Keratinocyte (primary cell): ENCODE data around the gene MVB12B. TPM values are rescaled to one million over a fixed set of nuclear protein-coding genes. Genes with fewer than 3 reads are reported as not detected.

ENCODE experiments used
- DNase-seq: peaks from one replicate; pipeline ENCODE4 v3.0.0-alpha.2; 2011; ENCODE audit warnings: low read depth, missing footprints, low spot score
- FAIRE-seq: peaks from 2 replicates; lab custom pipeline; 2011; peaks lifted over from hg19 to GRCh38; lab: Jason Lieb, UNC
- H2AFZ ChIP-seq: 2 replicates; pipeline ENCODE4 v1.6.0; 2012; ENCODE audit warnings: low read length, control low read depth, inconsistent platforms; ENCODE audit not compliant: control insufficient read depth
- H3K27ac ChIP-seq: 2 replicates; pipeline ENCODE4 v1.5.1; 2011; ENCODE audit warnings: low read length; ENCODE audit not compliant: control insufficient read depth, insufficient read depth
- H3K27me3 ChIP-seq: 3 replicates; pipeline ENCODE4 v1.6.0; 2011; ENCODE audit warnings: low read length; ENCODE audit not compliant: control insufficient read depth, insufficient read depth; ENCODE audit errors: extremely low read depth
- H3K36me3 ChIP-seq, 2 experiments: 2 replicates in 1 of 2; 3 replicates in 1 of 2; pipeline ENCODE4 v1.5.1; 2011; ENCODE audit warnings: low read length in 2 of 2, mild to moderate bottlenecking in 1 of 2; ENCODE audit not compliant: control insufficient read depth in 2 of 2, insufficient read depth in 2 of 2; ENCODE audit errors: extremely low read depth in 1 of 2
- H3K4me1 ChIP-seq: 3 replicates; pipeline ENCODE4 v1.5.1; 2011; ENCODE audit warnings: low read length; ENCODE audit not compliant: control insufficient read depth, insufficient read depth; ENCODE audit errors: extremely low read depth
- H3K4me2 ChIP-seq: 3 replicates; pipeline ENCODE4 v1.6.0; 2011; ENCODE audit warnings: low read depth, low read length; ENCODE audit not compliant: control insufficient read depth, insufficient read depth; ENCODE audit errors: extremely low read depth
- H3K4me3 ChIP-seq, 3 experiments: fragments of 200-600 bp in 1 of 3; sonication (generic) in 1 of 3; 2 replicates in 2 of 3; 3 replicates in 1 of 3; pipeline ENCODE4 v1.5.1; 2011 to 2016; ENCODE audit warnings: low read length in 3 of 3, mild to moderate bottlenecking in 3 of 3, control low read depth in 2 of 3, inconsistent platforms in 1 of 3, low read depth in 1 of 3, mixed read lengths in 1 of 3, mixed run types in 1 of 3, moderate library complexity in 1 of 3; ENCODE audit not compliant: control insufficient read depth in 2 of 3, insufficient read depth in 2 of 3; ENCODE audit errors: extremely low read depth in 1 of 3
- H3K79me2 ChIP-seq: 2 replicates; pipeline ENCODE4 v1.6.0; 2012; ENCODE audit warnings: low read length; ENCODE audit not compliant: control insufficient read depth, insufficient read depth
- H3K9ac ChIP-seq: 3 replicates; pipeline ENCODE4 v1.6.0; 2011; ENCODE audit warnings: low read length; ENCODE audit not compliant: control insufficient read depth, insufficient read depth; ENCODE audit errors: extremely low read depth
- H3K9me1 ChIP-seq: 3 replicates; pipeline ENCODE4 v1.6.0; 2011; ENCODE audit warnings: low read length; ENCODE audit not compliant: control insufficient read depth, insufficient read depth; ENCODE audit errors: extremely low read depth
- H3K9me3 ChIP-seq: 2 replicates; pipeline ENCODE4 v1.5.1; 2012; ENCODE audit warnings: low read depth, low read length; ENCODE audit not compliant: control insufficient read depth
- H4K20me1 ChIP-seq: 3 replicates; pipeline ENCODE4 v1.6.0; 2011; ENCODE audit warnings: low read length; ENCODE audit not compliant: control insufficient read depth, insufficient read depth; ENCODE audit errors: extremely low read depth
- EZH2 ChIP-seq: IDR thresholded peaks from one replicate; pipeline ENCODE4 v1.6.1; 2012; ENCODE audit warnings: inconsistent platforms, mild to moderate bottlenecking, low read length, moderate library complexity
- dilution Hi-C: fragments of 300-500 bp; cut with MboI; formaldehyde crosslinking; loops from one replicate; pipeline ENCODE4 v1.7.0; 2020; ENCODE audit warnings: low sequenced_read_pairs; ENCODE audit not compliant: extremely low pct_ligation_motif_present
- polyA plus RNA-seq, 5 experiments: library from polyadenylated mRNA; depleted of rRNA in 3 of 5; stranded (reverse) in 3 of 5; stranded (forward) in 1 of 5; unstranded in 1 of 5; fragments of >200 nt; gene quantifications; 1 replicate in 1 of 5; 2 replicates in 3 of 5; 3 replicates in 1 of 5; pipeline versions ENCODE4 v1.2.1 to v1.2.3, GENCODE V29; 2011 to 2012; ENCODE audit warnings: missing spikeins in 2 of 5, low read depth in 1 of 5, low replicate concordance in 1 of 5
- TF ChIP-seq, protein P1 (sequence below), 3 experiments: IDR thresholded peaks in 1 of 3; conservative IDR thresholded peaks in 1 of 3; optimal IDR thresholded peaks in 1 of 3; 2 replicates in 2 of 3; 3 replicates in 1 of 3; pipeline versions ENCODE3 to v1.5.1; 2011; ENCODE audit warnings: low read length in 3 of 3, mild to moderate bottlenecking in 3 of 3, moderate library complexity in 2 of 3, control low read depth in 1 of 3, inconsistent platforms in 1 of 3; ENCODE audit not compliant: insufficient read depth in 2 of 3; ENCODE audit errors: extremely low read depth in 1 of 3

The MVB12B gene
- polyA plus RNA-seq, 1 donor (not counting 4 experiments of a cell fraction or from before 2014, with no cell fraction given), result 1.2 TPM

DNA sequence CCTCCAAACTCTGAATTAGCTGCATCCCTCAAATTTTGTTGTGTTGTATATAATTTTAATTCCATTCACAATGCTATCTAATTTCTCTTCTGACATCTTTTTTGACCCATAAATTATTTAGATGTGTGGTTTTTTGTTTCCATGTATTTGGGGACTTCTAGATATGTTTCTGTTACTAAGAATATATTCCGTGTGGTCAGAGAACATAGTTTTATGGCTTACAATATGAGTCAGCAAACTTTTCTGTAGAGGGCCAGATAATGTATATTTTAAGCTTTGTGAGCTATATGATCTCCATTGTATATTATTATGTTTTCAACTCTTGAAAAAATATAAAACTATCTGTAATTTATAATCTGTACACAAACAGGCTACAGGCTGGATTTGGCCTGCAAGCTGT lies 33.4 kb downstream of the MVB12B start:
- FAIRE-seq (no peak), DNase-seq (no peak)
- Histone ChIP-seq H3K79me2 (no peaks in the 10 kb centered on the region), H3K9me1 (no peaks in the 10 kb centered on the region), H3K27ac (no peak overlapping the region), H3K4me3 (no peak overlapping the region), H3K27me3 (no peaks in the 10 kb centered on the region), H3K4me2 (no peak overlapping the region), H2AFZ (no peak overlapping the region), H3K36me3 (no peaks in the 10 kb centered on the region), H3K9ac (no peak overlapping the region), H3K4me1 (peaks cover 9% of the 10 kb centered on the region), H3K9me3 (no peaks in the 10 kb centered on the region), H4K20me1 (no peaks in the 10 kb centered on the region)
- no peak for TF ChIP-seq EZH2
- TF ChIP-seq, protein P1, sequence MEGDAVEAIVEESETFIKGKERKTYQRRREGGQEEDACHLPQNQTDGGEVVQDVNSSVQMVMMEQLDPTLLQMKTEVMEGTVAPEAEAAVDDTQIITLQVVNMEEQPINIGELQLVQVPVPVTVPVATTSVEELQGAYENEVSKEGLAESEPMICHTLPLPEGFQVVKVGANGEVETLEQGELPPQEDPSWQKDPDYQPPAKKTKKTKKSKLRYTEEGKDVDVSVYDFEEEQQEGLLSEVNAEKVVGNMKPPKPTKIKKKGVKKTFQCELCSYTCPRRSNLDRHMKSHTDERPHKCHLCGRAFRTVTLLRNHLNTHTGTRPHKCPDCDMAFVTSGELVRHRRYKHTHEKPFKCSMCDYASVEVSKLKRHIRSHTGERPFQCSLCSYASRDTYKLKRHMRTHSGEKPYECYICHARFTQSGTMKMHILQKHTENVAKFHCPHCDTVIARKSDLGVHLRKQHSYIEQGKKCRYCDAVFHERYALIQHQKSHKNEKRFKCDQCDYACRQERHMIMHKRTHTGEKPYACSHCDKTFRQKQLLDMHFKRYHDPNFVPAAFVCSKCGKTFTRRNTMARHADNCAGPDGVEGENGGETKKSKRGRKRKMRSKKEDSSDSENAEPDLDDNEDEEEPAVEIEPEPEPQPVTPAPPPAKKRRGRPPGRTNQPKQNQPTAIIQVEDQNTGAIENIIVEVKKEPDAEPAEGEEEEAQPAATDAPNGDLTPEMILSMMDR (optimal IDR thresholded peaks at IDR 0.05 in 1 of 3, IDR thresholded peaks at IDR 0.05 in 1 of 3, conservative IDR thresholded peaks at IDR 0.05 in 1 of 3; ENCODE audit: extremely low read depth in 1 of 3, insufficient read depth in 2 of 3, low read length in 3 of 3), result no peak
- dilution Hi-C loops, result no loop called here

GRCh38 chr9:126361810-126362238 lies 35.2 kb downstream of the MVB12B start:
- no peak overlapping the region for H3K4me3 ChIP-seq
- peaks cover 9% of the 10 kb centered on the region for H3K4me1 ChIP-seq
- dilution Hi-C loops, result no loop called here
- no peak for TF ChIP-seq EZH2
- TF ChIP-seq, protein P1 (optimal IDR thresholded peaks at IDR 0.05 in 1 of 3, IDR thresholded peaks at IDR 0.05 in 1 of 3, conservative IDR thresholded peaks at IDR 0.05 in 1 of 3; ENCODE audit: extremely low read depth in 1 of 3, insufficient read depth in 2 of 3, low read length in 3 of 3), result no peak
- no peaks in the 10 kb centered on the region for H3K27me3 ChIP-seq
- no peak for DNase-seq
- H3K79me2 ChIP-seq, result no peaks in the 10 kb centered on the region
- no peaks in the 10 kb centered on the region for H3K9me1 ChIP-seq
- no peak overlapping the region for H3K27ac ChIP-seq
- no peaks in the 10 kb centered on the region for H3K36me3 ChIP-seq
- H2AFZ ChIP-seq, result no peak overlapping the region
- H3K4me2 ChIP-seq, result no peak overlapping the region
- H3K9ac ChIP-seq, result no peak overlapping the region
- no peaks in the 10 kb centered on the region for H4K20me1 ChIP-seq
- FAIRE-seq, result no peak
- no peaks in the 10 kb centered on the region for H3K9me3 ChIP-seq
